ENCODE results near the gene HRH4. TPM values are rescaled to one million over a fixed set of nuclear protein-coding genes. Genes with fewer than 3 reads are reported as not detected.

HRH4 gene
- total and polyA plus RNA-seq, 2 of the 13 experiments (the other 11 are each of a cell fraction or from before 2014, with no cell fraction given) = not detected

- TF ChIP-seq ZBTB40 (IDR thresholded peaks at IDR 0.05) (no peak), ZBTB40 (CRISPR knock-in tag; IDR thresholded peaks at IDR 0.05) (peak; percentile 65), MAX (IDR thresholded peaks at IDR 0.05) (no peak), NFYB (CRISPR knock-in tag; IDR thresholded peaks at IDR 0.05) (no peak), NCOA5 (CRISPR knock-in tag; IDR thresholded peaks at IDR 0.05) (no peak), ZNF12 (CRISPR knock-in tag; IDR thresholded peaks at IDR 0.05) (peak; percentile 94)
Observed at GRCh38 chr18:24470022-24470618, 9.7 kb downstream of the HRH4 start (continued).
